ENCODE results near the gene TMEM215.

DNA sequence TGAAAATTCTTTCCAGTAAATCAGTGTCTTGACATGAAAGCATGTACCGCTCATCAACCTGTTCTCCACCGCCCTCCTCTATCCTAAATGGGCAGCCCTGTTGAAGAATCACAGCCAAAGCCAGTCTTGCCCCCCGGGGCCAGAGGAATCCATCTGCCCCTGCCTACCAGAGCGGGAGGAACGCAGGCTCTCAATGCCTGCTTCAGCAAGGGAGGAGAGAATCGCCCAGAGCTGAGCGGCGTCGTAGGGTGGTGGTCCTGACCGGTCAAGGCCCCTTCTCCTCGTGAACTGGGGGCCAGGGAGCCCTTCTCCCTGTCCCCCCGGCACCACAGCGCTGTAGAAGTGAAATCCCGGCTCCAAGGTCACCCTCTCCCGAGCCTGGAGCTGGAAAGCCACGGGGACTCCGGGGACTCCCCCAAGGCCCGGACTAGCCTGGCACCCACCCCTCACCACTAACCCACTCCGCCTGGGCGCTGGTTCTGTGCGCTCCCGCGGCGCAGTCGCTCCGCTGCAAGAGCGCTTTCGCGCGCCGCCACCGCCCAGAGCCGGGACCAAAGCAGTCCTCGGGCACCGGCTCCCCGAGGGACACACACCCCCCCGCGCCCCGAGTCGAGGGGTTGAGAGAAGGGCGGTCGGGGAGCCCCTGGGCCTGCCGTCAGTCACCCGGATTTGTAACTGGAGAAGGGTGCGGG lies 718 bp upstream of the TMEM215 start:
- TF ChIP-seq EZH2phosphoT487 (IDR thresholded peaks at IDR 0.05), result peak; percentile 85
- TF ChIP-seq, protein P1, sequence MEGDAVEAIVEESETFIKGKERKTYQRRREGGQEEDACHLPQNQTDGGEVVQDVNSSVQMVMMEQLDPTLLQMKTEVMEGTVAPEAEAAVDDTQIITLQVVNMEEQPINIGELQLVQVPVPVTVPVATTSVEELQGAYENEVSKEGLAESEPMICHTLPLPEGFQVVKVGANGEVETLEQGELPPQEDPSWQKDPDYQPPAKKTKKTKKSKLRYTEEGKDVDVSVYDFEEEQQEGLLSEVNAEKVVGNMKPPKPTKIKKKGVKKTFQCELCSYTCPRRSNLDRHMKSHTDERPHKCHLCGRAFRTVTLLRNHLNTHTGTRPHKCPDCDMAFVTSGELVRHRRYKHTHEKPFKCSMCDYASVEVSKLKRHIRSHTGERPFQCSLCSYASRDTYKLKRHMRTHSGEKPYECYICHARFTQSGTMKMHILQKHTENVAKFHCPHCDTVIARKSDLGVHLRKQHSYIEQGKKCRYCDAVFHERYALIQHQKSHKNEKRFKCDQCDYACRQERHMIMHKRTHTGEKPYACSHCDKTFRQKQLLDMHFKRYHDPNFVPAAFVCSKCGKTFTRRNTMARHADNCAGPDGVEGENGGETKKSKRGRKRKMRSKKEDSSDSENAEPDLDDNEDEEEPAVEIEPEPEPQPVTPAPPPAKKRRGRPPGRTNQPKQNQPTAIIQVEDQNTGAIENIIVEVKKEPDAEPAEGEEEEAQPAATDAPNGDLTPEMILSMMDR (IDR thresholded peaks at IDR 0.05), result no peak

Data from neural progenitor cell (in vitro differentiated cells).